ENCODE results near the gene FGFBP2.

FGFBP2 gene

GRCh38 chr4:15963001-15963451 is at the start of gene FGFBP2:
Gene FGFBP2 (minus strand): TSS chr4:15963175. CDS start chr4:15963129, 46 bp downstream.
- TF ChIP-seq POLR2A (IDR thresholded peaks at IDR 0.05; ENCODE audit: low read length) (no peak), GATA1 (IDR thresholded peaks at IDR 0.05; ENCODE audit: low read depth, low read length) (no peak)
- DNase-seq = peak; percentile 9 to 19

DNA sequence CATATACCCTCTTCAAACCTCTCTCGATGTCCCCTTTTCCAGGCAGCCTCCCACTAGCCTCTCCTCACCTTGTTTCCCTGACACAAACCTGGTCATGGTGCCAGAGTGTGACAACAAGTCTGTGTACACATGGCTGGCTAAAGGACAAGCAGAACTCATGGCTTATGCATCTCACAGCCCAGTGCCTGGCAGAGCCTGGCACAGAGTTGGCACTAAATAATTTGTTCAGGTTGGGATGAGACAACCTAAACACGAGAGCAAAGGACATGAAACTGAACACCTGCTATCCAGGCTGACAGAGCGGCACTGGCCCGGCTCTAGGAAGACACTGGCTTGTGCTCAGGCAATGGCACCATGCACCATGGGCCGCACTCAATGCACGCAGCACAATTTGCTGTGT is 48.2 kb upstream of the FGFBP2 start:
- no peak for TF ChIP-seq POLR2A (IDR thresholded peaks at IDR 0.05; ENCODE audit: low read length)
- no peak for TF ChIP-seq GATA1 (IDR thresholded peaks at IDR 0.05; ENCODE audit: low read depth, low read length)
- no peak for DNase-seq

- DNase-seq = no peak
- no peak for TF ChIP-seq GATA1 (IDR thresholded peaks at IDR 0.05; ENCODE audit: low read depth, low read length)
- no peak for TF ChIP-seq POLR2A (IDR thresholded peaks at IDR 0.05; ENCODE audit: low read length)
Measured at GRCh38 chr4:16009153-16009552, 46.2 kb upstream of the FGFBP2 start.

DNA sequence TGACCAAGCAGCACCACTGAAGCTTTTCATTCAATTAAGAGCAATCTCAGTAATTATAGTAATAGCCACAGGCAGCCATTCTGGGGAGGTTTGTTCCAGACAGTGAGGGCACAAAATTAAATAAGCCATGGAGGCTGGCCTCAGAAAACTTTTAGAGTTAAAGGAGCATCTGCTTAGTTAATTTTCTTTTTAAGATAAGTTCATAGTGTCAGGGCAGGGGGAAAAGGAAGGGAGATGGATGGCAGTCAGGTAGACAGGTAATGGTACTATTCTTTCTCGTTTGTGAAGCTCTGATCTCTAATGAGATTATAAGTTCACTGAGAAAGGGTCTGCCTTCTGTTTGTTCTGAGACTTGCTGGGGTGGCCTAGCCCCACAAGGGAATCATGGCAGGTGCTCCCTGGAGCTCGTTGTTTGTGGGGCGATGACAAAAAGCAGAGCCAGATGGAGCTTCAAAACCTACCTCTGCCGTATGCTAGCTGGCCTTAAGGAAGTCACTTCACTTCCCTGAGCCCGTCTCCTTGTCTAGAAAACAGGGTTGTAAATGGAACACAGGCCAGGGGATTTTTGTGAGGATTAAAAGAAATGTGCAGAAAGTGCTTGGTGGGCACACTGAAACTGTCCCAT is 44.6 kb upstream of the FGFBP2 start:
- TF ChIP-seq POLR2A (IDR thresholded peaks at IDR 0.05; ENCODE audit: low read length) (no peak), GATA1 (IDR thresholded peaks at IDR 0.05; ENCODE audit: low read depth, low read length) (no peak)
- DNase-seq = no peak

DNA sequence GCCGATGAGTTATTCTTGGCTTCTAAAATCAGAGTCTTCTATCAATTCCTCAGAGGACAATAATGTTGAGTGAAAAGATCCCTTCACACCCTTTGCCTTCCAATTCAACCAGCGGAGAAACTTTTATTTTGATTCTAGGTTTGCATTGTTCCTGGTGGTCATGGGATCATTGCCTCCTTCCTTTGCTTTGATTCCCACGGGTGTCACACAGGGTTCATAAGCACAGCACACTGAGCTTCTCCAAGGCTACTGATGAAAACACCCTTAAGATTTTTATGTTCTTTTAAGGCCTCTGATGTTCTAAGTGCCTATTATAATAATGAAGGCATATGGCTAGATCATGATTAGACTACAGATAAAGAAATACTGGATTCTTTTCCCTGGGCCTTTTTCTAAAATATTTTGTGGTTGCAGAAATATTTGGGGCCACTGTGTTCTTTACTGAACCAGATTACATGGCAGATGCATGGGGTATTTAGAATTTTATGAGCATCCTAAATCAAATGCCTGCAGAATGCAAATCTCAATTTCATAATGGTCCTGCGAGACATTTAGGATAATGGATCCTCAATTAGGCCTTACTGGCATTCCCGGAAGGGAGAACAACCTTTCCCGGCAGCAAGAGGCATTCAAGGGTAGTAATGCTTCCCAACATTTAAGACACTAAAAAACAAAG is 43.9 kb upstream of the FGFBP2 start:
- TF ChIP-seq POLR2A (IDR thresholded peaks at IDR 0.05; ENCODE audit: low read length) (no peak), GATA1 (IDR thresholded peaks at IDR 0.05; ENCODE audit: low read depth, low read length) (no peak)
- no peak for DNase-seq

DNA sequence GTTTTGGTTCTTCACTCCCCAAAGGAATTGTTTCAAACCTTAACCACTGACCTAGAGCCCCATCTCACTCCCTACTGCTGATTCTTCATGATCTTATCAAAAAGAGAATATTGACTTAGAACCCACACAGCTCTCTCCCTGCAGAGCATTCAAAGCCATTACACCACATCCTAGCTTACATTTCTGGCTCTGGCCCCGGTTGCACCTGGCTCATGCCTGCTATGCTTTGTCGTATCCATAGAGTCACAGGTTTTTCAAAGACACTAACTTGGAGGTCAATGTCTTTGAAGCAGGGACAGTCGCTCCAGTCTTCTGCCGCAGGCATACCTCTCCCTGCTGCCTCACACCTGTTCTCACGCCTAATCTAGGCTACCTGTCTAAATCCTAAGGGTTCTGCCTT is 42.7 kb upstream of the FGFBP2 start:
- no peak for DNase-seq
- no peak for TF ChIP-seq POLR2A (IDR thresholded peaks at IDR 0.05; ENCODE audit: low read length)
- no peak for TF ChIP-seq GATA1 (IDR thresholded peaks at IDR 0.05; ENCODE audit: low read depth, low read length)

GRCh38 chr4:16001484-16001858 is 38.5 kb upstream of the FGFBP2 start:
- no peak for TF ChIP-seq GATA1 (IDR thresholded peaks at IDR 0.05; ENCODE audit: low read depth, low read length)
- no peak for TF ChIP-seq POLR2A (IDR thresholded peaks at IDR 0.05; ENCODE audit: low read length)
- peak; percentile 49 to 62 for DNase-seq

DNA sequence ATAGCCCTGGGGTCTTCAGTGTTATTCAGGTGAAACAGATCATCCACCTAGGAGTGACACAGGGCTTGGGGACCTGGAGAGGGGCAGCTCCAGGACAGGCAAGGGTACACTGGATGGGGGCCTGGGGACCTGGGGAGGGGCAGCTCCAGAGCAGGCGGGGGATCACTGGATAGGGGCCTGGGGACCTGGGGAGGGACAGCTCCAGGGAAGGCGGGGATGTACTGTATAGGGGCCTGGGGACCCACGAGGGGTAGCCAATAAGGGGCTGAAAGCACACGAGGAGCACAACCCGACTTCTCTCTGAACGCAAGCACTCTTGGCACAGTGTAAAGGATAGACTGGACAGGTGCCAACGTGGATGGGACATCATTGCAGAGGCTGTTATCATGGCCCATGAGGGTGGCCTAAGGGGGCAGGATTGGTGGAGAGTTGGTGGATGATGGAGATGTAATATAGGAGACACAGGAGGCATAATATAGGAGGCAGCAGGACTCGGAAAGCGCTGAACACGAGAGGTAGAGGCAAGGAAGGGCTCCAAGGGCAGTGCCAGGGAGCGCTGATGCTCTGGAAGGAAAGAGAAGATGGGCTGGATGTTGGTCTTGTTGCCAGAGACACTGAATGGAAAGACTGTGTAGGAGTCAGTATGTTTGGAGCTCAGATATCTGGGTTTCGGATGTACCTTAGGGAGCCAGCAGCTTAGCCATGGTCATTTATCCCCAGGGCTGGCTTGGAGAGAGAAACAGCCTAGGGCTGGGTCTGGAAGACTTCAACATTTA is 37.9 kb upstream of the FGFBP2 start:
- DNase-seq = no peak
- TF ChIP-seq GATA1 (IDR thresholded peaks at IDR 0.05; ENCODE audit: low read depth, low read length) = no peak
- TF ChIP-seq POLR2A (IDR thresholded peaks at IDR 0.05; ENCODE audit: low read length) = no peak

DNA sequence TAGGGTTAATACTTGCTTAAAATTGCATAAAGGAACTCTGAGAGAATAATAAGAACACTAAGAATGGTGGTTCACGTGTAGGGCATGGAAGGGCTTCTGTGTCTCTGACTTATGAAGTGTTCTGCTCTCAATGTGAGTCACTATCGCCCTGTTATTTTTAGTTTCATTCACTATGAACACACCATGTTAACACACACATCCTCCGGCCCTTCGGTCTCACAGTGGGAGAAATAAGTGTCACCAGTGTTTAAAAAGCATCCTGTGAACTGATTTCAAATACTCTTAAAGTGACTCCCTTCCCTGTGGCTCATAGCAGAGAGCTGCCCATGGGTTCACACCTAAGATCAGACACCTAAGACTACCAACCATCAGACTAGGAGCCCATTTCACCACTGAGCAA is 33.8 kb upstream of the FGFBP2 start:
- no peak for DNase-seq
- no peak for TF ChIP-seq GATA1 (IDR thresholded peaks at IDR 0.05; ENCODE audit: low read depth, low read length)
- no peak for TF ChIP-seq POLR2A (IDR thresholded peaks at IDR 0.05; ENCODE audit: low read length)

DNA sequence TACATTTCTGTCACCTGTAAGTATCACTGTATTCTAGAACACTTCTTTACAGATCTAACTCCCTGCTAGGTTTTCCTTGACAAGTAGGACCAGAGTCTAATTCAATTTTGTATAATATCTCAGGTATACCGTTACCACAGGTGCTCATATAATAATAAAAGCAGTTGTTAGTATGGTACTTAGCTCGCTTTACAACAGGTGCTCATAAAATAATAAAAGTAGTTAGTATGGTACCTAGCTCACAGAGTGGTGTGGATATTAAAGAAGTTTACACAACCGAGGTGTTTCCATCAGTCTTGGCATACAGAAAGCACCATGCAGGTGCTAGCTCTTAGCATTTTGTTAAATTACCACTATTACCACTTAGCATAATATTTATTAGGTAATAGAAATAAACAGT is 32.9 kb upstream of the FGFBP2 start:
- TF ChIP-seq GATA1 (IDR thresholded peaks at IDR 0.05; ENCODE audit: low read depth, low read length) (no peak), POLR2A (IDR thresholded peaks at IDR 0.05; ENCODE audit: low read length) (no peak)
- DNase-seq = no peak

GRCh38 chr4:15992167-15992485 is 29.2 kb upstream of the FGFBP2 start:
- no peak for TF ChIP-seq POLR2A (IDR thresholded peaks at IDR 0.05; ENCODE audit: low read length)
- no peak for TF ChIP-seq GATA1 (IDR thresholded peaks at IDR 0.05; ENCODE audit: low read depth, low read length)
- DNase-seq = no peak

- TF ChIP-seq GATA1 (IDR thresholded peaks at IDR 0.05; ENCODE audit: low read depth, low read length) (no peak), POLR2A (IDR thresholded peaks at IDR 0.05; ENCODE audit: low read length) (no peak)
- DNase-seq = no peak
Measured at GRCh38 chr4:15990570-15991285, 27.8 kb upstream of the FGFBP2 start.

DNA sequence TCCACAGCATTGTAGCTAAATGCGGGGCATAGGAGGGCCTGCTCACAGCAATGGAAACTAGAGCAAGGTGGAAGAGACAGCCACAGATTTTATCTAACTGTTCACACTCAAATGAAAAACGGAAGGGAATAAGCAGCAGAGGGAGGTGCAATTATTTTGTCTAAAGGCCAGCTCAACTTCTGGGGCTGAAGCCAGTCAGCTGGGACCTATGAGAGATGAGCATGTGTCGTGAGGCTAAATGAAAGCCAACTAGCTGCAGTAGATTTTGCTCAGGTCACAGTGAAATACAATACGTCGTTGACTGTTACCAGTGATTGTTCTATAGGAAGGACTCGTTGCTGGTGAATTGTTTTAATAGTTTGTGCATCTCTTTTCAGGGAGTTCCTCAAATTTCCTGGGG is 26.4 kb upstream of the FGFBP2 start:
- TF ChIP-seq POLR2A (IDR thresholded peaks at IDR 0.05; ENCODE audit: low read length) (no peak), GATA1 (IDR thresholded peaks at IDR 0.05; ENCODE audit: low read depth, low read length) (no peak)
- no peak for DNase-seq

DNA sequence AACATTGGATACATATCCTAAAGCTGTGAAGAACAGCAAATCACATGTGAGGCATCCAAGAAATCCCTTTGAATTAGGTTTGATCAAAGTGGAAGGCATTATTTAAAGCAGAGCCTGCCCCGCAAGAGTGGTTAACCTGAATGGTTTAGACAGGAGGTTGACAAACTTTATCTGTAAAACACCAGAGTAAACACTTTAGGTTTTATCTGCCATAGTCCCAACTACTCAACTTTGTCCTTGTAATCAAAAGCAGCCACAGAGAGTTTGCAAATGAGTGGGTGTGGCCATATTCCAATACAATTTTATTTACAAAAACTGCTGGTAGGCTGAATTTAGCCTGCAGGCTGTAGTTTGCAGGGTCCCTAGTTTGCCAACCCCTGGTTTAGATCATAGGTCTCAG is 25.2 kb upstream of the FGFBP2 start:
- no peak for DNase-seq
- no peak for TF ChIP-seq POLR2A (IDR thresholded peaks at IDR 0.05; ENCODE audit: low read length)
- no peak for TF ChIP-seq GATA1 (IDR thresholded peaks at IDR 0.05; ENCODE audit: low read depth, low read length)
